ENCODE data around the gene TDRD3.

The TDRD3 gene

GRCh38 chr13:60572003-60572798 lies 175.2 kb downstream of the TDRD3 start:
- peak; percentile 66 for DNase-seq (ENCODE audit: low read depth, low spot score)

DNA sequence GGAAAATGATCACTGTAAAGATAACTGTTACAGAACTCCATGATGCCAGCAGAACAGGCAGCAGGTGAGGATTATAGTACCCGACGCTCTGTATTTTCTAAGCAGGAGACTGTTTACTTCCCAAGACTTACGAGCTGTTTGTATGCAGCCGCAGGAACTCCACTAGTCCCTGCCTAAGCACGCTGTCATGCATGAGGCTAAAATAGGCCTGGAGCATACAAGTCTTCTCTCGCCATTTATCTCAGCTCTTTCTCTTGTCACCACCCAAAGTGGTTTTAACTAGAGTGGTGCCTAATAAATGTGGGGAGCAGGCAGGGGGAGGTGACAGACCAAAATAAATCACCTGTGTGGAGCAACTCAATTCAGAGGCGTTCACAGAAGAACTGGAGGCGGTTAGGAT lies 175.8 kb downstream of the TDRD3 start:
- DNase-seq (ENCODE audit: low read depth, low spot score): no peak

DNA sequence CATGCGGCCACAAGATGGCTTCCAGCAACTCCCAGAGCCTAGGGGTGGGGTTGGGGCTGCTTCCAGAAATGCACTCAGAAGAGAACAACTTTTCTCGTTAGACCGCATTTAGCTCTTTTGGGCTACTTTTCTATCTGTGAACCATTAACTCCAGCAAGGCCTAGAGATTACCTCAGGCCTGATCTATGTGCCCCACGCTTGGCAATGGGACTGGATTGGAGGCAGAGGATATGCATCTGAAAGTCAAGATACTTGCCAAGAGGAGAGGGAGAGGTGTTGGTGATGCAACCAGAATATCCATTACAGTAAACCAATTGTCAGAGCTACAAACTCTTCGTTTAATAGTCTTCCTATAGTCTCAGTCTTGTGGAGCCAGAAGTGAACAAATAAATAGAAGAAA lies 177.7 kb downstream of the TDRD3 start:
- no peak for DNase-seq (ENCODE audit: low read depth, low spot score)

DNA sequence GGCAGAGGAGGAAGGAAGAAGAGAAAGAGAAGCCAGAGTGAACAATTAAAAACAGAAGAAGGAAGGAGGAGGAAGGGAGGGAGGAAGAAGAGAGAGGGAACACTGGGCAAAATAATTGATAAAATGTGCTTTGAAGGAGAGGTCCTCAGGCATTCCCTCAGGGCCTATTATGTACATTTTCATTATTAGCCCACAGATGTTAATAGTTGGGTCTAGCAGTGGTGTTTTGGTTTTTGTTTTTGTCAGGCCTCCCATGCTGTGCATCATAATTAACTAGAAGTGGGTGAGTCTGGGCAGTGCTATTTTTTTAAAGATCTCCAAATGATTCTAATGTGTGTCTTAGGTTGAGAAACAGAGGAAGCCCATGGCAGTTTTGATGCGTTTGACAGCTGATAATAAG lies 178.1 kb downstream of the TDRD3 start:
- DNase-seq (ENCODE audit: low read depth, low spot score): no peak

GRCh38 chr13:60577761-60578160 lies 180.7 kb downstream of the TDRD3 start:
- DNase-seq (ENCODE audit: low read depth, low spot score): no peak

DNA sequence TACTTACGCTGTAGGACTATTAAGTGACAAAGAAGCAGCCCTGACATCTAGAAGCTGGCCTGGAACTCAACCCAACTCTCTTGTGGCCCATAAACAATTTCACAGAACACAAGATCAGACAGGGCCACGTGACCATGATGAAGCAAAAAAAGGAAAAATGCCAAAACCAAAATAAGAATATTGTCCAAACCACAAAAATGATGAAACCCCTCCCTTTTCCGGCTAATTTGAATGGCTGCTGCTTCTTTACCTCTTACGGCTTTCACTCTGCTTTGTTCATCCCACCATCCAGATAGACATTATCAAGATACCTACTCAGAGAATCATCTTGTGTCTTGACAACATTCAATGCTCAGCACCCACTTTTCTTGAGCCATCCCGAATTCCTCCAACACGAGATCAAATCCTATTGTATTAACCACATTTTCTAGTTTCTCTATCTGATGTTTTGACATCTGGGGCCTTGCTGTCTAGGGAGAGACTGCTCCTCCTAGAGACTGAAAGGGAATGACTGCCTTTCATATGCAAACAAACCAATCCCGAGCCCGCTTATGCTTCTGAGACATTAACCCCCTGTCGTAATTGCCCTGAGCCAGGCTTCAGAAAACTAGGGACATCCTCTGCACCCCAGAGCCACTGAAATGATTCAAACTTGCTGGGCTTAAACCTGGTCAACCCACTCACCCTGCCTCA lies 186.3 kb downstream of the TDRD3 start:
- no peak for DNase-seq (ENCODE audit: low read depth, low spot score)

DNA sequence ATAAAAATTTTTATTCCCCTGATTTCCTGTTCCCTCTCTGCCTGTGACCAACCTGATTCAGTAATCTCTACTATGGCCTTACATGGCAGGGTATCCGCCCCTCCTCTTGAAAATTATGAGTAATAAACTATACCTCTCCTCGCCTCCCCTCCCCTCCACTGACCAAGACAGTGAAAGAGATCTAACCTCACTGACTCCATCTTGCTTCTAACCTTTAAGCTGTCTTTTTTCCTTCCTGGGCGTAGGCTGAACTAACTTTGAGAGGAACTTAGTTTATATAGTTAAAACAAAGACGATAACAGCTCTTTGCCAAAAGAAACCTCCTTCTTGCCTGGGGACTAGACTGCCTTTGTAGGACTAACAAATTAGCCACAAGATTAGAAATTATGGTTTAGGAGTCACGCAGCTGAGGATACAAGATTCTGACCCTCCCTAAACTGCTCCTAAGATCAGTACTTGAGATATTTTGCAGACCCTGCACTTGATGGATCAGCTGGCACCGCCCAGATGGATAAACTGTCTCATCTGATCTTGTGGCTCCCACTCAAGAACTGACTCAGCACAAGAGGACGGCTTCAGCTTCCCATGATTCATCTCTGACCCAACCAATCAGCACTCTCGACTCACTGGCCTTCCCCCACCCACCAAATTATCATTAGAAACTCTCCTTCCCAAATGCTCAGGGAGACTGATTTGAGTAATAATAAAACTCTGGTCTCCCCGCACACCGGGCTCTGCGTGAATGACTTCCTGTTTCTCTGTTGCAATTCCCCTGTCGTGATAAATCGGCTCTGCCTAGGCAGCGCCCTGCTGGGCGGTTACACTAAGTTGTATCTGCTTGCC lies 187.1 kb downstream of the TDRD3 start:
- DNase-seq (ENCODE audit: low read depth, low spot score): no peak

GRCh38 chr13:60584976-60585375 lies 188.0 kb downstream of the TDRD3 start:
- no peak for DNase-seq (ENCODE audit: low read depth, low spot score)

DNA sequence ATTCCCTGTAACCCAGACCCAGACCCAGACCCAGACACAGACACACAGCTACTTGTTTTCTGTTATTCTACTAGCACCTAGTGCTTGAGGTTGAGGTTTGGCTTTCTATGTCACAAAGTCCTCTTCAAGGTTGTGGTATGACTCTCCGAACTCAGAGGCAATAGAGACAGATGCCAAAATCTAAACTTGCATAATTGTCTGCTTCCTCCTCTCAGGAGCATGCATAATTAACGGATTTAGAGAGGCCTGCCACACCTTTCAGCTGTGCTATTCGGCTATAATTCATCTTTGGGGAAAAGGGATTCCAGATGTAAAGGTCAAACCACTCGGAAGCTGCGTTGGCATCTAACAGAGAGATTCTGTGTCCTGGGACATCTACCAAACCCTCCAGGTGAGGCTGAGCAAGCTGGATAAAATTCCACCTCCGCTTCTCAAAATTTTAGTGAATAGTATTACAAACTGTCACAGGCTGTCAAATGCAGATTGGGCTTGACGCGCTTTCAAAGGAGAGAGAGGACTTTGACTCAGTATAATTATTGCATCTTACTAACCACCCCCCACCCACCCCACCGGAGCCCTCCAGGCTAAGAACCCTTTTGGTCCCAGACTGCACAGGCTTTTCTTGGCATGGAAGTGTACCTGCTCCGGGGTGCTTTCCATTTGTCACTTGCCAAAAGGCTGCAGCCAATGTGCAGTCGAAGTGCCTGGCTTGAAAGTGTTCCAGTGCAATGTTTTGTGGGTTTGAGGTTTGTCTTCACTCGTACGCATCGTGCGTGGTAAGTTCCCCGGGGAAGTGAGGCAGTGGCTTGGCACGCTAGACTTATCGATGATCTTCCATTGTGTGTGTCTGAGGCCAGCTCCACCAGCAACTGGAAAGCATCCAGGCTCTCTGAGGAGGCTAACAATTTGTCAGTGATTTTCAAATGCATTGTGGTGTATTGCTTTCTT lies 194.1 kb downstream of the TDRD3 start:
- DNase-seq (ENCODE audit: low read depth, low spot score): no peak

- no peak for DNase-seq (ENCODE audit: low read depth, low spot score)
These were observed 206.0 kb downstream of the TDRD3 start for GRCh38 chr13:60603049-60603448.

DNA sequence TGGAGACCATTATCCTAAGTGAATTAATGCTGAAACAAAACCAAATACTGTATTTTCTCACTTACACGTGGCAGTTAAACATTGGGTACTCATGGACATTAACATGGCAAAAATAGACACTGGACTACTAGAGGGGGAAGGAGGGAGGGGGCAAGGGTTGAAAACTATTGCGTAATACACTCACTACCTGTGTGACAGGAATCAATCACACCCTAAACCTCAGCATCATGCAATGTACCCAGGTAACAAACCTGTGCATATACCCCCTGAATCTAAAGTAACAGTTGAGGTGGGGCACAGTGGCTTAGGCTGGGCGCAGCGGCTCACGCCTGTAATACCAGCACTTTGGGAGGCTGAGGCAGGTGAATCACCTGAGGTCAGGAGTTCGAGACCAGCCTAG lies 207.0 kb downstream of the TDRD3 start:
- DNase-seq (ENCODE audit: low read depth, low spot score): no peak

DNA sequence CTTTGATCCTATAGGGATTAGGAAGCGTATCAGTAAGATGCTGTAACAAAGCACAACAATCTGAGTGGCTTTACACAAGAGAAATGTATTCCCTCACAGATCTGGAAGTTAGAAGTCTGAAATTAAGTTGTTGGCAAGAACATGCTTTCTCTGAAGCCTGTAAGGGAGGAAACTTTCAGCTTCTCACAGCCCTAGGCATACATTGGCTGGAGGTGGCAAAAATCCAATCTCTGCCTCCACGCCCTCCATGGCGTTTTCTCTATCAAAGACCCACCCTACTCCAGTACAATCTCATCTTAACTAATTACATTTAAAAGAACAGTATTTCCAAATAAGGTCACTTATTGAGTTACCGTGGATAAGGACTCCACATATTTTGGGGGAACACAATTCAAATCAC lies 211.9 kb downstream of the TDRD3 start:
- DNase-seq (ENCODE audit: low read depth, low spot score): no peak

DNA sequence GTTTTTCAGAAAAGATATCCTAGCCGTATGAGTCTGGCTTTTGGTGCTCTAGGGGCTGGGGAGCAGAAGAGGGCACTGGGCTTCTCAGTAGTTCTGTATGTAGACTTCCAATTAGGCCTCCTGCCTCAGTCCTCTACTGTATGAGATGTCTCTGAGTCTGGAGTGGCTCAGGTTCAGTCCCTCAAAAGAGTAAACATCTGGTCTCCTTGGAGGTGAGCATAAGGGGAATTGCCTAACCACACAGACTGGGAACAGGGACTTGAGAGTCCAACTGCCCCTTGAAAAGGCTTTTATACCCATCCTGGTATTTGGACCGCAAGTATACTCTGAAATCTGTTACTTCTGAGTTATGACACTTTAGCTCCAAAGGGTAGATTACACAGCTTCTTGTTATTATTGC lies 214.5 kb downstream of the TDRD3 start:
- DNase-seq (ENCODE audit: low read depth, low spot score): no peak

DNA sequence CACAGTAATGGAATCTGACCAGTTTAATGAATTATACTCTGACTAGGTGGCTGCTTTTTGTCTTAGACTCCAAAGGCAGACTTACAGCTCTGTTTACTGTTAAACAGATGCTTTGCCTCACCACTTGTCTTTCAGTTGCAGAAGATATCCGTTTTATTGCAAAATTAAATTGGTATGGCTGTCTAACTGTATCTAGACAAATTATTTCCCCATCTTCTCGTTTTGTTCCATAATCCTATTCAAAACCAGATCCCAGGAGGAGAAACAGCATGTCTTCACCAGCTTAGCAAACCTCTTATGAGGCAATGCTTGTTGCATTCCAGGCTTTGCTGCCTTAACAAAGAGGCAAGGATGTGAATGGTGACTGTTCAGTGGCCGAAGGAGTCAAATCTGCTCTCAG lies 215.6 kb downstream of the TDRD3 start:
- DNase-seq (ENCODE audit: low read depth, low spot score): no peak

DNA sequence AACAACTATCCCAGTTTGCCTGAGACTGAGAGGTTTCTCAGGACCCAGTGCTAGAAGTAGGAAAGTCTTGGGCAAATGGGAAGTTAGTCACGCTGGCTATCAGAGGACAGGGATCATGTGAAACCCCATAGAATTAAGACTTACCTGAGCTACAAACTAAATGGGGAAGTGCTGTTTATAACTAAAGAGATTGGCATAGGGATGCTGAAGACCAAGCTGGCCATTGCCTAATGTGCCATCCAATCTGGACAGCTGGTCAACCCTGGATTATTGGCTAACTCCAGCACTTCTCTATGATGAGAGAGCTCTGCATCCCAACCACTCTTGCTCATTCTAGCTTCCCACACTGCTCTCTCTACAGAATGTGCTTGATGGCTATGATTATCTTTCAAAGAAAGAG lies 216.1 kb downstream of the TDRD3 start:
- DNase-seq (ENCODE audit: low read depth, low spot score): no peak

DNA sequence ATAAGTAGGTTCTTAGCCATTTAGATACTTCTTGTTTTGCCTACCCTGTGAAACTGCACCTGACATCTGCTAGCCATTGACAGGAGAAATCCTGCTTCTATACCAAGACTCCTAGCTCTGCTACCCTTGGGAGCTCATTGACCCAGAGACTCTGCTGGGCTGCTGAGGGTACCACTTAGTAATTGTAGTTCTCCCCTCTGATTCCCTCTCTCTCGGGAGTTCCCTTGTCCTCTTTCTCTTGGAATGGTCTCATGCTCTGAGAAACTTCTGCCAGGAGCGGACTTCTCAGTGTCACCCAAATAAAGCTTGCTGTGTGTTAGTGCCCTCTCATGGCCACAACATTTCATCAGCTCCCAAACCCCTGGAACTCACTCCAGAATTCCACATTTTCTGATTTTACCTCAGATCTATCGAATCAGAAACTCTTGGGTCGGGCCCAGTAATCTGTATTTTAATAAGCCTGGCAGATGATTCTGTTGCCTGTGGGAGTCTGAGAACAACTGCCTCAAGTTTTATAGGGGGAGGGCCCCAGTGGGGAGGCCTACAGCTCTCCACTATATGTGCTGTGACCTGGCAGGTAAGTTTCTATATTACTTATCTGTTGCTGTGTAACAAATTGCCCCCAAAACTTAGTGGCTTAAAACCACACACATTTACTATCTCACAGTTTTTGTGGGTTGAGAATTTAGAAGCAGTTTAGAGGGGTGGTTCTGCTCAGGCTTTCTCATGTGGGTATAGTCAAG lies 221.1 kb downstream of the TDRD3 start:
- peak; percentile 0 for DNase-seq (ENCODE audit: low read depth, low spot score)

GRCh38 chr13:60619461-60619860 lies 222.4 kb downstream of the TDRD3 start:
- no peak for DNase-seq (ENCODE audit: low read depth, low spot score)

GRCh38 chr13:60620611-60621395 lies 223.8 kb downstream of the TDRD3 start:
- DNase-seq (ENCODE audit: low read depth, low spot score): no peak

DNA sequence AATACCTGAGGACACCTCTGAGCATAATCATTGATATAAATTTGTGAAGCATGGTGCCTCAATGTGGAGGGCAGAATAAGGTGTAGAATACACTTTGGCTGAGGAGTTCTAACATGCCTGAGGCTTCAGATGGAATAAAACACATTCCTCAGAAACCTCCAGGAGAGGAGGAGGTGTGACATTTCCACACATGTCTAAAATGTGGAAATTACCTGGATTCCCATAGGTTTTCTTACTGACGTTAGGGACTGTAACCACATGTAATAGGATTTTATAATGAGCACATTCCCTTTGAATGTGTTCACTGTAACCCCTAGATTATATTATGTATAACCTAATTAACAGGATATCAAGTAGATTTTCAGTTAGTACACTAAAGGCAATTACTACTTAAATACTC lies 226.1 kb downstream of the TDRD3 start:
- DNase-seq (ENCODE audit: low read depth, low spot score): no peak

Measured in brain pericyte (primary cell).